HepG2 (cell line): ENCODE measurements around the gene NPNT. TPM values are rescaled to one million over a fixed set of nuclear protein-coding genes. Genes with fewer than 3 reads are reported as not detected.

Source experiments
- ATAC-seq: fragments of 200-7000 bp; cut with Tn5 transposase; 3 replicates; pipeline ENCODE4 v1.9.1; 2020; ENCODE audit warnings: mild to moderate bottlenecking, moderate library complexity
- BruUV-seq: library from RNA; stranded (reverse); fragments of 400-500 nt; replicated peaks from 2 replicates; lab custom pipeline; 2021; lab: Mats Ljungman, UMichigan
- CTCF ChIA-PET: fragments of 300-600 bp; formaldehyde crosslinking; extraction: SDS; loops from one replicate; lab custom pipeline; 2021; ENCODE audit warnings: low total read pairs, inconsistent platforms, low intra/inter-chr PET ratio; lab: Yijun Ruan, JAX
- POLR2A ChIA-PET: fragments of 350-600 bp; sonication (Branson Sonifier 250); formaldehyde crosslinking; loops from one replicate; lab custom pipeline; 2020; ENCODE audit warnings: antibody characterized with exemption, inconsistent platforms; lab: Yijun Ruan, JAX
- DNase-seq: peaks from one replicate; pipeline ENCODE4 v3.0.0-alpha.2; 2015; ENCODE audit warnings: low spot score
- FAIRE-seq: peaks from 3 replicates; lab custom pipeline; 2011; peaks lifted over from hg19 to GRCh38; lab: Jason Lieb, UNC
- H2AFZ ChIP-seq: one replicate; pipeline ENCODE4 v1.6.1; 2011; ENCODE audit warnings: low read length, inconsistent platforms
- H3K27ac ChIP-seq: fragments of 300-600 bp; 3 replicates; pipeline ENCODE4 v1.8.0; 2011; ENCODE audit warnings: mixed run types, mild to moderate bottlenecking, mixed read lengths, low read length, inconsistent platforms; ENCODE audit not compliant: insufficient read depth; ENCODE audit errors: extremely low read length
- H3K27me3 ChIP-seq, 2 experiments: fragments of 200-600 bp in 1 of 2; 2 replicates in 1 of 2; 3 replicates in 1 of 2; pipeline versions ENCODE4 v1.6.0 to v1.8.0; 2011; ENCODE audit warnings: low read length in 2 of 2, mild to moderate bottlenecking in 2 of 2, moderate library complexity in 2 of 2, inconsistent platforms in 1 of 2; ENCODE audit not compliant: insufficient read depth in 2 of 2, control insufficient read depth in 1 of 2
- H3K36me3 ChIP-seq, 2 experiments: fragments of 200-600 bp in 1 of 2; replicated peaks in 1 of 2; 2 replicates in 1 of 2; 3 replicates in 1 of 2; pipeline versions ENCODE4 v1.5.1 to v1.8.0; 2011; ENCODE audit warnings: low read length in 2 of 2, inconsistent platforms in 1 of 2; ENCODE audit not compliant: insufficient read depth in 2 of 2, control insufficient read depth in 1 of 2
- H3K4me1 ChIP-seq: 2 replicates; pipeline ENCODE4 v1.5.1; 2012; ENCODE audit warnings: low read length, inconsistent platforms; ENCODE audit not compliant: insufficient read depth
- H3K4me2 ChIP-seq: 2 replicates; pipeline ENCODE4 v1.6.0; 2011; ENCODE audit warnings: low read depth, low read length, inconsistent platforms
- H3K4me3 ChIP-seq, 3 experiments: fragments of 200-600 bp in 1 of 3; sonication (generic), shearing (Covaris generic) in 1 of 3; replicated peaks in 1 of 3; 2 replicates each; pipeline ENCODE4 v1.5.1; 2011 to 2016; ENCODE audit warnings: low read length in 3 of 3, inconsistent platforms in 2 of 3, low read depth in 2 of 3, mild to moderate bottlenecking in 2 of 3, control low read depth in 1 of 3, mixed read lengths in 1 of 3; ENCODE audit not compliant: insufficient read depth in 1 of 3
- H3K79me2 ChIP-seq: one replicate; pipeline ENCODE4 v1.6.1; 2011; ENCODE audit warnings: low read length, inconsistent platforms; ENCODE audit not compliant: insufficient read depth
- H3K9ac ChIP-seq: 2 replicates; pipeline ENCODE4 v1.6.0; 2011; ENCODE audit warnings: mild to moderate bottlenecking, low read depth, low read length, inconsistent platforms; ENCODE audit not compliant: insufficient read depth
- H3K9me3 ChIP-seq: 2 replicates; pipeline ENCODE4 v1.5.1; 2012; ENCODE audit warnings: mild to moderate bottlenecking, low read length
- H4K20me1 ChIP-seq: 2 replicates; pipeline ENCODE4 v1.6.0; 2011; ENCODE audit warnings: inconsistent platforms, mild to moderate bottlenecking, low read length, moderate library complexity; ENCODE audit not compliant: insufficient read depth
- ASH2L ChIP-seq: fragments of 300-600, 200-600 bp; sonication (generic); IDR thresholded peaks from 2 replicates; pipeline ENCODE4 v1.7.0; 2017; ENCODE audit warnings: low read depth, mild to moderate bottlenecking, moderate library complexity, mixed read lengths, low read length; ENCODE audit not compliant: insufficient read length
- GATA4 ChIP-seq: sonication (generic); IDR thresholded peaks from 2 replicates; pipeline ENCODE4 v1.6.1; 2016; ENCODE audit warnings: antibody characterized with exemption, low read depth, borderline replicate concordance
- HBP1 ChIP-seq: IDR thresholded peaks from 2 replicates; pipeline ENCODE4 v1.6.1; 2016; ENCODE audit warnings: low read depth, control low read depth
- HDAC1 ChIP-seq: sonication (generic); formaldehyde crosslinking; IDR thresholded peaks from 2 replicates; pipeline ENCODE4 v1.5.1; 2020; ENCODE audit warnings: mild to moderate bottlenecking, missing genetic modification reagents
- HOXA3 ChIP-seq: sonication (generic); formaldehyde crosslinking; IDR thresholded peaks from 2 replicates; pipeline ENCODE4 v1.5.0; 2020; ENCODE audit warnings: missing genetic modification reagents
- IKZF1 ChIP-seq: fragments of 450-650 bp; IDR thresholded peaks from 2 replicates; pipeline ENCODE4 v1.7.1; 2016
- MTA1 ChIP-seq: sonication (generic); formaldehyde crosslinking; IDR thresholded peaks from 2 replicates; pipeline ENCODE4 v1.4.0; 2020; ENCODE audit warnings: missing genetic modification reagents, mild to moderate bottlenecking, borderline replicate concordance
- PRPF4 ChIP-seq: fragments of 200-400 bp; formaldehyde crosslinking; IDR thresholded peaks from 2 replicates; pipeline ENCODE4 v1.6.1; 2016; ENCODE audit warnings: low read length, low read depth; ENCODE audit not compliant: poor library complexity, severe bottlenecking
- REPIN1 ChIP-seq: sonication (generic); formaldehyde crosslinking; IDR thresholded peaks from 2 replicates; pipeline ENCODE4 v1.8.0; 2022; ENCODE audit warnings: missing genetic modification reagents, low read depth, mild to moderate bottlenecking, borderline replicate concordance
- SMAD9 ChIP-seq: sonication (generic); formaldehyde crosslinking; IDR thresholded peaks from 2 replicates; pipeline ENCODE4 v1.5.1; 2020; ENCODE audit warnings: mild to moderate bottlenecking, missing genetic modification reagents
- TBX2 ChIP-seq: sonication (generic); formaldehyde crosslinking; IDR thresholded peaks from 2 replicates; pipeline ENCODE4 v1.5.0; 2020; ENCODE audit warnings: missing genetic modification reagents, mild to moderate bottlenecking, borderline replicate concordance
- THYN1 ChIP-seq: sonication (generic); formaldehyde crosslinking; IDR thresholded peaks from 2 replicates; pipeline ENCODE4 v1.8.1; 2023; ENCODE audit warnings: low read depth, mild to moderate bottlenecking, moderate library complexity, missing genetic modification reagents, borderline replicate concordance
- ZNF124 ChIP-seq: sonication (generic); formaldehyde crosslinking; IDR thresholded peaks from 2 replicates; pipeline ENCODE4 v1.4.0; 2020; ENCODE audit warnings: missing genetic modification reagents
- ZNF607 ChIP-seq: sonication (generic); formaldehyde crosslinking; IDR thresholded peaks from 2 replicates; pipeline ENCODE4 v1.5.1; 2020; ENCODE audit warnings: missing genetic modification reagents, mild to moderate bottlenecking, borderline replicate concordance
- ZXDC ChIP-seq: sonication (generic); formaldehyde crosslinking; IDR thresholded peaks from 2 replicates; pipeline ENCODE4 v1.5.0; 2020; ENCODE audit warnings: mild to moderate bottlenecking, missing genetic modification reagents
- WGBS: methylation state at CpG from one replicate; pipeline ENCODE4 v1.1.6; 2017; ENCODE audit warnings: low lambda C conversion rate; 5-methylcytosine and 5-hydroxymethylcytosine counted together
- in situ Hi-C: cut with HindIII; loops from 2 replicates; pipeline ENCODE4 v1.10.0; 2017; ENCODE audit warnings: low pct_unique_long_range_greater_than_20kb; ENCODE audit not compliant: extremely low pct_ligation_motif_present
- intact Hi-C: fragments of 100-400 bp; cut with micrococcal nuclease; formaldehyde crosslinking; loops from one replicate; pipeline ENCODE4 v1.10.0; 2022; ENCODE audit not compliant: unreplicated experiment
- polyA plus RNA-seq, 8 experiments: library from polyadenylated mRNA; depleted of rRNA in 3 of 8; stranded (reverse) in 7 of 8; unstranded in 1 of 8; fragments of >200 nt; fragmentation: Illumina TruSeq in 4 of 8; extraction: Trizol in 4 of 8; gene quantifications; 2 replicates each; pipeline versions ENCODE4 v1.2.1 to v1.2.3, GENCODE V29; 2011 to 2016; ENCODE audit warnings: low read depth in 4 of 8, missing spikeins in 1 of 8, mixed read lengths in 1 of 8; ENCODE audit not compliant: insufficient read depth in 1 of 8
- total RNA-seq, 5 experiments: library from RNA; depleted of rRNA; stranded (reverse); fragments of >200 nt; fragmentation: Illumina TruSeq; extraction: Trizol; gene quantifications; 2 replicates each; pipeline ENCODE4 v1.2.3, GENCODE V29; 2016; ENCODE audit warnings: low read depth in 1 of 5
- TF ChIP-seq, protein P1 (sequence below): sonication (generic); formaldehyde crosslinking; IDR thresholded peaks from 2 replicates; pipeline ENCODE4 v1.4.0; 2020; ENCODE audit warnings: mild to moderate bottlenecking, missing genetic modification reagents
- TF ChIP-seq, protein P2 (sequence below): sonication (generic); formaldehyde crosslinking; IDR thresholded peaks from 2 replicates; pipeline ENCODE4 v1.4.0; 2020; ENCODE audit warnings: missing genetic modification reagents
- TF ChIP-seq, protein P3 (sequence below): fragments of 450-650 bp; IDR thresholded peaks from 2 replicates; pipeline ENCODE4 v1.6.1; 2017

NPNT gene
- total and polyA plus RNA-seq, 2 of the 13 experiments (the other 11 are each of a cell fraction or from before 2014, with no cell fraction given), result 1.1 to 19.1 TPM

DNA sequence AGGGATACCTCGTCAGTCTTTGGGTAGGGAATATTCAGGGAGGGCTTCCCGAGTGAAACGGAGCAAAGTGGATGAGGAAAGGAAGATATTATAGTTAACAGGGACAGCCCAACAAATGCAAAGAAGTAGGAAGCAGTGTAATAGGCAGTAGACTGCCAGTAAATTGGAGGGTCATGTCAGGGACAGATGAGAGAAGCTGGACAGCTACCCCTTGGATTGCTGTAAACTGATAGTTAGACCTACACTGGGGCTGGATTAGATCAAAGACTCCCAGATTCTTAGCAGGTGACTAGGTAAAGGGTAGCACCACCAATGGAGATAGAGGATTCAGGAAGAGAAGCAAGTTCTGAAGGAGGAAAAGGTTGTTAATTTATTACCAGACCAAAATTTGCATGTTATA lies 48.0 kb downstream of the NPNT start:
- intact Hi-C loops, result no loop called here
- H3K4me2 ChIP-seq, result no peak overlapping the region
- no peaks in the 10 kb centered on the region for H3K27me3 ChIP-seq
- H3K4me3 ChIP-seq, result no peak overlapping the region
- H3K9me3 ChIP-seq, result no peaks in the 10 kb centered on the region
- no peak overlapping the region for H3K9ac ChIP-seq
- DNase-seq, result no peak
- no peaks in the 10 kb centered on the region for H3K36me3 ChIP-seq
- ATAC-seq, result no peak
- WGBS, result 76% methylated on average over 3 of the region's 3 CpGs
- FAIRE-seq, result no peak
- H3K79me2 ChIP-seq, result no peaks in the 10 kb centered on the region
- no TSS peak for BruUV-seq
- CTCF ChIA-PET, result no interaction called here
- POLR2A ChIA-PET, result no interaction called here
- H4K20me1 ChIP-seq, result no peaks in the 10 kb centered on the region
- no peaks in the 10 kb centered on the region for H3K4me1 ChIP-seq
- in situ Hi-C loops, result no loop called here
- TF ChIP-seq THYN1 (CRISPR knock-in tag) (no peak), PRPF4 (no peak), TBX2 (CRISPR knock-in tag) (no peak), IKZF1 (no peak), MTA1 (CRISPR knock-in tag) (no peak), ZNF607 (CRISPR knock-in tag) (no peak), REPIN1 (CRISPR knock-in tag) (no peak), ZNF124 (CRISPR knock-in tag) (no peak), ASH2L (no peak), ZXDC (CRISPR knock-in tag) (no peak), HBP1 (CRISPR knock-in tag) (no peak), HOXA3 (CRISPR knock-in tag) (no peak), SMAD9 (CRISPR knock-in tag) (no peak), HDAC1 (CRISPR knock-in tag) (no peak), GATA4 (no peak)
- TF ChIP-seq, protein P1, sequence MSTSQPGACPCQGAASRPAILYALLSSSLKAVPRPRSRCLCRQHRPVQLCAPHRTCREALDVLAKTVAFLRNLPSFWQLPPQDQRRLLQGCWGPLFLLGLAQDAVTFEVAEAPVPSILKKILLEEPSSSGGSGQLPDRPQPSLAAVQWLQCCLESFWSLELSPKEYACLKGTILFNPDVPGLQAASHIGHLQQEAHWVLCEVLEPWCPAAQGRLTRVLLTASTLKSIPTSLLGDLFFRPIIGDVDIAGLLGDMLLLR (CRISPR knock-in tag), result no peak
- TF ChIP-seq, protein P2, sequence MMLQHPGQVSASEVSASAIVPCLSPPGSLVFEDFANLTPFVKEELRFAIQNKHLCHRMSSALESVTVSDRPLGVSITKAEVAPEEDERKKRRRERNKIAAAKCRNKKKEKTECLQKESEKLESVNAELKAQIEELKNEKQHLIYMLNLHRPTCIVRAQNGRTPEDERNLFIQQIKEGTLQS (CRISPR knock-in tag), result no peak
- TF ChIP-seq, protein P3, sequence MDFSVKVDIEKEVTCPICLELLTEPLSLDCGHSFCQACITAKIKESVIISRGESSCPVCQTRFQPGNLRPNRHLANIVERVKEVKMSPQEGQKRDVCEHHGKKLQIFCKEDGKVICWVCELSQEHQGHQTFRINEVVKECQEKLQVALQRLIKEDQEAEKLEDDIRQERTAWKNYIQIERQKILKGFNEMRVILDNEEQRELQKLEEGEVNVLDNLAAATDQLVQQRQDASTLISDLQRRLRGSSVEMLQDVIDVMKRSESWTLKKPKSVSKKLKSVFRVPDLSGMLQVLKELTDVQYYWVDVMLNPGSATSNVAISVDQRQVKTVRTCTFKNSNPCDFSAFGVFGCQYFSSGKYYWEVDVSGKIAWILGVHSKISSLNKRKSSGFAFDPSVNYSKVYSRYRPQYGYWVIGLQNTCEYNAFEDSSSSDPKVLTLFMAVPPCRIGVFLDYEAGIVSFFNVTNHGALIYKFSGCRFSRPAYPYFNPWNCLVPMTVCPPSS, result no peak
- H3K27ac ChIP-seq, result no peak overlapping the region
- H2AFZ ChIP-seq, result no peak overlapping the region
